Memory B cell (primary cell): ENCODE measurements around the gene APPL2.

Experiments used
- ATAC-seq: fragments of 150-1000 bp; cut with Tn5 transposase; 2 replicates; pipeline ENCODE4 v1.10.0; 2021; ENCODE audit warnings: low read depth, mild to moderate bottlenecking, moderate library complexity
- DNase-seq, 2 donors: peaks; one replicate each; pipeline ENCODE4 v3.0.0; 2022; ENCODE audit warnings: low spot score in 2 of 2
- H3K27ac Mint-ChIP-seq: one replicate; pipeline ENCODE4 v1.8.0; 2022; ENCODE audit warnings: mild to moderate bottlenecking, moderate library complexity, mixed read lengths
- H3K27me3 Mint-ChIP-seq: one replicate; pipeline ENCODE4 v1.8.0; 2022; ENCODE audit warnings: mixed read lengths
- H3K36me3 Mint-ChIP-seq: one replicate; pipeline ENCODE4 v1.8.0; 2022; ENCODE audit warnings: mild to moderate bottlenecking, mixed read lengths
- H3K4me1 Mint-ChIP-seq: one replicate; pipeline ENCODE4 v1.8.0; 2022; ENCODE audit warnings: mixed read lengths
- H3K4me3 Mint-ChIP-seq: one replicate; pipeline ENCODE4 v1.8.0; 2022; ENCODE audit warnings: mild to moderate bottlenecking, moderate library complexity, mixed read lengths
- H3K9me3 Mint-ChIP-seq: one replicate; pipeline ENCODE4 v1.8.0; 2022; ENCODE audit warnings: mixed read lengths

The APPL2 gene

GRCh38 chr12:105223352-105223845 is 12.6 kb downstream of the APPL2 start:
- ATAC-seq (no peak), DNase-seq (no peak)
- peaks cover 12% of the 10 kb centered on the region for H3K4me1 Mint-ChIP-seq
- no peak overlapping the region for H3K27ac Mint-ChIP-seq
- no peaks in the 10 kb centered on the region for H3K27me3 Mint-ChIP-seq
- peaks cover 32% of the 10 kb centered on the region for H3K36me3 Mint-ChIP-seq
- H3K4me3 Mint-ChIP-seq, result no peak overlapping the region
- H3K9me3 Mint-ChIP-seq, result no peaks in the 10 kb centered on the region

DNA sequence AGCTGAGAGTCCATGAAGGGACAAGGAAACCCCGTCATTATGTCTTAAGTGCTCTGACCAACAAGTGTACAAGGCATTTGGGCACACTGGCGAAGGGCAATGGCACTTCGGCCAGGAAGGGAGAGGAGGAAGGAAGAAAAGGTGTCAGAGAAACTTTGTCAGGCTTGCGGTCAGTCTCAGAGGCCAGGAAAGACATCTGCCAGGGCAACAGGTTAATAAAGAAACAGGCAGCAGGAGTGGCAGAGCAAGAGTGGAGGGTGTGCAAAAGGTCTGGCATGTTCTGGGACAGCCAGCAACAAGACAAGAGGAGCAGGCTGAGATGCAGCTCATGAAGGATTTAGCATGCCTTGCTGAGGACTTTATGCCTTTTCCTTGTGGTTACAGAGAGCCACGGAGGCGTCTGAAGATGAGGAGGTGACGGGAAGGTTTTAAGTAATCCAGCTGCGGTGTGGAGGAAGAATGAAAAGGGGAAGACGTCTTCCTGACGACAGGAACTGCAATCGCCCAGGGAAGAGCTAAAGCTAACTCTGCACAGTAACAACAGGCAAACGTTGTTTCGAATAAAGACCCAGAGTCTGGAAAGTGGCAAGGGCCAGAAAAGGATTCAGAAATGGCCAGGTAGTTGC is 13.1 kb downstream of the APPL2 start:
- no peak for ATAC-seq
- H3K9me3 Mint-ChIP-seq, result no peaks in the 10 kb centered on the region
- DNase-seq, result no peak
- peaks cover 33% of the 10 kb centered on the region for H3K36me3 Mint-ChIP-seq
- H3K4me1 Mint-ChIP-seq, result peaks cover 12% of the 10 kb centered on the region
- H3K27me3 Mint-ChIP-seq, result no peaks in the 10 kb centered on the region
- H3K27ac Mint-ChIP-seq, result no peak overlapping the region
- H3K4me3 Mint-ChIP-seq, result no peak overlapping the region

DNA sequence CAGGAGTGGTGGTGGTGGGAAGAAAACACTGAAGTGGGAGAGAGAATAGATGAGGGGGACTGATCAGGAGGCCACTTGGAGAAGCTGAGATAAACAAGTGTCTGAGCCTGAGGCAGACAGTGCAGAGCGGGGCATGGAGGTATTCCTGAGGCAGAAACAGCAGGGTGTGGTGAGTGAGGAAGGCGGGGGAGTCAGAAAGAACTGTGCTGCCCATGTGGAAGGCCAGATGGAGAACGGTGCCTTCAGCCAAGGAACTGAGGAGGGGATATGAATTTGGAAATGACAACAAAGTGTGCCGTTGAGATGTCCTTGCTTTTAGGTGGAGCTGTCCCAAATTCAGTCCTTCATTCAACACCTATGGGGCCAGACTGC is 13.7 kb downstream of the APPL2 start:
- H3K9me3 Mint-ChIP-seq, result no peaks in the 10 kb centered on the region
- H3K4me1 Mint-ChIP-seq, result peaks cover 9% of the 10 kb centered on the region
- H3K27me3 Mint-ChIP-seq, result no peaks in the 10 kb centered on the region
- DNase-seq (no peak), ATAC-seq (no peak)
- peaks cover 32% of the 10 kb centered on the region for H3K36me3 Mint-ChIP-seq
- no peak overlapping the region for H3K27ac Mint-ChIP-seq
- no peak overlapping the region for H3K4me3 Mint-ChIP-seq

DNA sequence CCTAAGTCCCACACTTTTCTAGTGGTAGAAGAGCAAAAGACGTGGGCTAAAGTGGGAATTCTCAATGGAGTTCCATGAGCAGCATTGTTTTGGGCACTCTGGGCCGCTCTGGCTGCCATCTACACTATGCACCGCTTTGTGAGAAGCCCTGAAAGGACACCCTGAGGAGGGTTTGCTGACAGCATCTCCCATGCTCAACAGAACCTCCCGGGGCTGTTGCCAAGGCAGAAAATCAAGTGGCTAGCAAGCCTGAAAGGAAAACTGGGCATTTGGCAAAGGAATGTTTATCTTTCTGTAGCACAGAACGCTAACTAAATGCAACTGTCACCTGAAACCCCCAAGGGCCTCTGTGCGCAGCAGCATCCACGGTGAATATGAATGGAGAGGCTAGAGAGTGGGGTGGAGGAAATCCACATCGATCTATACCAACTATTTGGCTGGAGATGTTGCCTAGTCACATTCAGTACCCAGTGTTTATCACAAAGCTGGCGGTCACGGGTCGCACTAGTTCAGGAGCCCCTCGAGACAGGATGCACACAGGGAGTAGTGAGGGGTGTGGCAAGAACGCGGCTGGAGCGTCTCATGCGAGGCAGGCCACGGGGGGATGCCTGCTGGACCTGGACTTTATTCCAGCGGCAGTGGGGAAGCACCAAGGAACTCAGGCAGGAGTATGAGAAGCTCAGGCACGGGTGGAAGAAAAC is 14.2 kb downstream of the APPL2 start:
- Mint-ChIP-seq H3K4me1 (peaks cover 9% of the 10 kb centered on the region), H3K27ac (no peak overlapping the region), H3K27me3 (no peaks in the 10 kb centered on the region), H3K4me3 (no peak overlapping the region), H3K9me3 (no peaks in the 10 kb centered on the region), H3K36me3 (peaks cover 36% of the 10 kb centered on the region)
- DNase-seq, result no peak
- ATAC-seq, result no peak

DNA sequence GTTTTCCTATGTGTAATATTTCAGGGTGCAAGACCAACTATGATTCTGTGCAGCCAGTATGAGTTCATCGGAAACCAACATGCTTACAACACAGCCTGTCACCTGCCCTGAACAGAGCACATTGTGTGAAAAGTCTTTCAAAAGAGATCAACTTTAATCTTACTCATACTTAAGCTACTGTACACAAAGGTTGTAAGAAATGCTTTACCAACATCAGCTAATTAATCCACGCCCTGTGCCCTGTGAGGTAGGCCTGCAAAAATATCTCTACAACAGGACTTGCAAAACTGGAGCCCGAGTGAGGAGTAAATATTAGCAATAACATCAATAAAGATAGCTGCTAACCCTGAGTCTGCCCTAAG is 15.1 kb downstream of the APPL2 start:
- H3K4me1 Mint-ChIP-seq, result peaks cover 9% of the 10 kb centered on the region
- DNase-seq, result no peak
- H3K9me3 Mint-ChIP-seq, result no peaks in the 10 kb centered on the region
- H3K4me3 Mint-ChIP-seq, result no peak overlapping the region
- H3K27ac Mint-ChIP-seq, result no peak overlapping the region
- ATAC-seq, result no peak
- H3K27me3 Mint-ChIP-seq, result no peaks in the 10 kb centered on the region
- H3K36me3 Mint-ChIP-seq, result peaks cover 44% of the 10 kb centered on the region

DNA sequence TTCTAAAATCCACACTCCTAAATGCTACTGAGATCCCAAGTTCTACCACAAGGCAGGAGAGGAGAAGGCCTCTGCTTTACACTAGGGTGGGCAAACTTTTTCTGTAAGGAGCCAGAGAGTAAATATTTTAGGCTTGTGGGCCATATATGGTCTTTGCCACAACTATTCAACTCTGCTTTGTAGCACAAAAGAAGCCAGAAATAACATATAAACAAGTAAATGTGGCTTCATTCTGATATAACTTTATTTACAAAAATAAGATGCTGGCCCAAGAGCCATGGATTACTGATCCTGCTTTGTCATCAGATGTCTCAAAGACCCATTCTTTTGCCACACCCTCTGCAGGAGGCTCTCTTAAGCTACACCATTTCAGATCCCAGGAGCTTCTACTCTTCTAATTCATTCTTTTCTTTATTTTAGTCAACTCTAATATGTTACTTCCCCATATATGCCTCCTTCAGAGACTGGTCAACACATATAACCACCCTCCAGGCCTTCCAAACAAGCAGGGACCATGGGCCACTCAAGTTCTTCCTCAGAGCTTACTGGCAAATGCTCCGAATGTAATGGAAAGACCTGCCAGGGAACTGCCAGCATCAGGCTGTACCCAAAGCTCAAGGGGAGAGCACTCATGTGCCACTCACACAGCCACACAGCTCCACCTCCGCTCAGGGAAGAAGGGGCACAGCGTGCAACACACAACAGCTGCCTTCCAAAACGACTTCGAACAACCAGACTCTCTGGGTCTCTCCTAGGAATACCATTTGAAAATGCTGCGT is 15.6 kb downstream of the APPL2 start:
- H3K9me3 Mint-ChIP-seq, result no peaks in the 10 kb centered on the region
- peaks cover 48% of the 10 kb centered on the region for H3K36me3 Mint-ChIP-seq
- H3K27ac Mint-ChIP-seq, result no peak overlapping the region
- no peak for DNase-seq
- H3K4me3 Mint-ChIP-seq, result no peak overlapping the region
- H3K4me1 Mint-ChIP-seq, result peaks cover 9% of the 10 kb centered on the region
- H3K27me3 Mint-ChIP-seq, result no peaks in the 10 kb centered on the region
- ATAC-seq, result no peak

DNA sequence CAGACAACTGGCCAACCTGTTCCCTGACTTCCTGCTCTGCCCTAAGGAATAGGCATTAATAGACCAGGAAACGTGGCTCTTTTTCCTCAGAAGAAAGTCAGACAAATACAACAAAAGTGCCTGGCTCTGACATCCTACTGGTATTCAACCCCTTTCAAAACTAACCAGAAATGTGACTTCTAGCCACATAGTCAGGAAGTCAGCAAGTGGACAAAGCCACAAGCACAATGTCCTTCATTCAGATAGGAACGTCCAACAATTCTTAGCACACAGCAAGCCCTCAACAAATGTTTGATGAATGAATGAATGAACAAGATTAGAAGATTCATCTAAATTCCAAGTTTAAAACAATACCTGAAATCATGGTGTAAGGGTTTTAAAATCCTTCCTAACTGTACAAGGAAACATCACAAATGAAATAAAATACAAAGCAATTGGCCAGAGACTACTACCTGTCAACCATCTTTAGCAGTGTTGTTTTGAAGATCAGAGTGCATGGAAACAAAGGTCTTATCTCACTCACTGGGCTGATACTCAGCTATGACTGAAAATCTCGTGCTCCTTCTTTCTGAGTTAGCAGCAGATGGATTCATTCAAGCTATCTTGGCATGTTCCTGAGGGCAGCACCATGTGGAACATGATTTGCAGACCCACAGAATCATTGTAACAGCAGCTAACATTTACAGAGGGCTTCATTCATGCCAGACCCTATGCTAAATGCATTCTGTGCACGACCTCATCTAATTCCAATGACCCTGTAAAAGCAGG is 16.5 kb downstream of the APPL2 start:
- Mint-ChIP-seq H3K4me3 (no peak overlapping the region), H3K4me1 (peaks cover 6% of the 10 kb centered on the region), H3K27me3 (no peaks in the 10 kb centered on the region), H3K27ac (no peak overlapping the region), H3K9me3 (no peaks in the 10 kb centered on the region), H3K36me3 (peaks cover 48% of the 10 kb centered on the region)
- no peak for ATAC-seq
- DNase-seq, result no peak

DNA sequence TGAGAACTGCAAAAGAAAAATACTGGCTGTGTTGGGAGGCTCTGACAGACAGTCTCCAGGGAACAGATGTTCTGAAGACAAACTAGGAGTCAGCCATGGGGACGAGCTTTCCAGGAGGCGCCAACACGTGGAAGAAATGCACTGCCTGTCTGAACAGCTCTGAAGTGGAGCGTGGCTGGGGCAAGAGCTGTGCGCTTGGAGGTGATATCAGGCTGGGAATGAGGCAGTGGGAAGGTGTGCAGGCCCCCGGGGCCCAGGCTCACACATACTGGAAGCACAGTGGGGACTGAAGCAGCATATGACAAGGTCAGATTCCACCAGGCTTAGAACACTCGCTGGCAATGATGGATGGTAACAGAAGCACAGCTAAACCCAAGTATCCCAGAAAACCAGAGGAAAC is 17.5 kb downstream of the APPL2 start:
- no peak overlapping the region for H3K27ac Mint-ChIP-seq
- no peaks in the 10 kb centered on the region for H3K27me3 Mint-ChIP-seq
- no peaks in the 10 kb centered on the region for H3K9me3 Mint-ChIP-seq
- peaks cover 6% of the 10 kb centered on the region for H3K4me1 Mint-ChIP-seq
- no peak overlapping the region for H3K4me3 Mint-ChIP-seq
- no peak for ATAC-seq
- no peak for DNase-seq
- H3K36me3 Mint-ChIP-seq, result peaks cover 50% of the 10 kb centered on the region

DNA sequence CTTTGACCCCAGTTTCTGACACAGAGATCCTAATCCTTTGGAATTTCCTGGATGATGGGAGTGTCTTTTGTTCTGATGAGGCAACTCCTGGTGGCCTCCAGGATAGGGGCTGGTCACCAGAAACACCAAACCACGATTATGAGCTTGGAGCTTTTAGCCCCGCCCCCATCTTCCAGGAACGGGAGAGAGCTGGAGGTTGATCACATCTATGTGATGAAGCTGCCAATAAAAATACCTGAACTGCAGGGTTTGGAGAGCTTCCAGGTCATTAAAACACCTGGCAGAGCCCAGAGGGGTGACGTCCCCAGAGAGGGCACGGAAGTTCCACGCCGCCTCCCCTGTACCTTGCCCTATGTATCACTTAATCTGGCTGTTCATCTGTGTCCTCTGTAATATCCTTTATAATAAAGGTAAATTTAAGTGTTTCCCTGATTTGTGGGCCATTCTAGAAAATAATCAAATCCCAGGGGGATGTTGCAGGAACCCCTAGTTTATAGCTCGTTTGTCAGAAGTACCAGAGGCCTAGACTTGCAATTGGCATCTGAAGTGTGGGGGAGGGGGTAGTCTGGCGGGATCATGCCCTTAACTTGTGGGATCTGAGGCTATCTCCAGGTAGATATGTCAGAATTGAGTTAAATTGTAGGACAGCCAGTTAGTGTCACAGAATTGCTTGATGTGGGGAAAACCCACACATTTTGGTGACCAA is 21.2 kb downstream of the APPL2 start:
- DNase-seq (no peak), ATAC-seq (no peak)
- H3K4me3 Mint-ChIP-seq, result no peak overlapping the region
- H3K27ac Mint-ChIP-seq, result peak overlapping the region; percentile 60
- no peaks in the 10 kb centered on the region for H3K9me3 Mint-ChIP-seq
- no peaks in the 10 kb centered on the region for H3K27me3 Mint-ChIP-seq
- peaks cover 37% of the 10 kb centered on the region for H3K36me3 Mint-ChIP-seq
- H3K4me1 Mint-ChIP-seq, result no peaks in the 10 kb centered on the region

DNA sequence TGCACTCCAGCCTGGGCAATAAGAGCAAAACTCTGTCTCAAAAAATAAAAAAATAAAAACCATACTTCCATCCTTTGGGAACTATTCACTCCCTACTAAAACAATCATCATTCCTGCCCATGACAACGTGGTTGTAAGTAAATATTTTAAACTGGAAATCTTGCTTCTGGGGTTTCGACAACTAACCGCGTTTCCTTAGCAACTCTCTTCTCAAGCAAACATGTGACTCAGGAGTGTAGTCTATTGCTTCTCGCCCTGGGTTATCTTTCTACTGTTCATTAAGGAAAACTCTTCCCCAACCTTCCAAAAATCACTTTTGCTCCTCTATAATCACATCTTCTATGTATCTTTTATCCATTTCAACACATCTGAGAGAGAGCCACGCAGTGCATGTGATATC is 21.8 kb downstream of the APPL2 start:
- peak overlapping the region; percentile 60 for H3K27ac Mint-ChIP-seq

GRCh38 chr12:105212438-105212837 is 23.5 kb downstream of the APPL2 start:
- Mint-ChIP-seq H3K4me1 (no peaks in the 10 kb centered on the region), H3K36me3 (peaks cover 34% of the 10 kb centered on the region)
- no peak for ATAC-seq

More for the DNA sequence above, 21.8 kb downstream of the APPL2 start:
- no peak for ATAC-seq
- Mint-ChIP-seq H3K4me3 (no peak overlapping the region), H3K27me3 (no peaks in the 10 kb centered on the region), H3K4me1 (no peaks in the 10 kb centered on the region), H3K36me3 (peaks cover 37% of the 10 kb centered on the region), H3K9me3 (no peaks in the 10 kb centered on the region)
- DNase-seq, result no peak

DNA sequence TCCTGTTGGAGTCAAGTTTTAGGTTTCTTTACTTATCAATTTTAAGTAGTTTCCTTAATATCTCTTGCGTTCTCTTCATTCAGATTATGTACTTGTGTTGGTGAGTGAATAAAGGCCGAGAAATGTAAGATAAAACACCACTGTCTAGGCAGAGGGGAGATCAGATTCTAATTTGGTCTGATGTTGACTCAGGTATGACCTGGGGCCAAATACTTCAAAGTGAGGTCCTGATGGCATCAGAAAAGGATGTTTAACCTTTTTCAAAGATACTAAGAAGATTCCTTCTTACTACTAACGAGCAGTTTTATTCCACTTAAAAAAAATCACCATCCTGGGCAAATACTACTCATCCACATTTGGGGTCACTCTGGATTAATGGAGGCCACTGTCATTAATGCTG is 26.9 kb downstream of the APPL2 start:
- Mint-ChIP-seq H3K27ac (no peak overlapping the region), H3K4me3 (no peak overlapping the region)
- ATAC-seq, result no peak

More at GRCh38 chr12:105212438-105212837, 23.5 kb downstream of the APPL2 start:
- H3K27ac Mint-ChIP-seq, result peak overlapping the region; percentile 50
- no peaks in the 10 kb centered on the region for H3K9me3 Mint-ChIP-seq
- DNase-seq, result no peak
- no peak overlapping the region for H3K4me3 Mint-ChIP-seq
- no peaks in the 10 kb centered on the region for H3K27me3 Mint-ChIP-seq

GRCh38 chr12:105206686-105207374 is 29.1 kb downstream of the APPL2 start:
- ATAC-seq, result no peak
- no peaks in the 10 kb centered on the region for H3K27me3 Mint-ChIP-seq
- H3K27ac Mint-ChIP-seq, result no peak overlapping the region
- peaks cover 27% of the 10 kb centered on the region for H3K36me3 Mint-ChIP-seq
- no peaks in the 10 kb centered on the region for H3K9me3 Mint-ChIP-seq
- H3K4me3 Mint-ChIP-seq, result no peak overlapping the region
- DNase-seq, result no peak
- H3K4me1 Mint-ChIP-seq, result no peaks in the 10 kb centered on the region

More for the DNA sequence above, 26.9 kb downstream of the APPL2 start:
- DNase-seq, result no peak
- H3K4me1 Mint-ChIP-seq, result no peaks in the 10 kb centered on the region
- peaks cover 23% of the 10 kb centered on the region for H3K36me3 Mint-ChIP-seq
- H3K27me3 Mint-ChIP-seq, result no peaks in the 10 kb centered on the region
- H3K9me3 Mint-ChIP-seq, result no peaks in the 10 kb centered on the region
